Adipocyte (in vitro differentiated cells): ENCODE measurements around the gene TMEM222.

ENCODE experiments used
- DNase-seq: peaks from one replicate; pipeline ENCODE4 v3.0.0-alpha.2; 2015; ENCODE audit warnings: low read depth
- H3K27me3 ChIP-seq: replicated peaks from 2 replicates; pipeline ENCODE4 v1.7.0; 2013; ENCODE audit warnings: mild to moderate bottlenecking, low read length, moderate library complexity; ENCODE audit not compliant: control insufficient read depth, insufficient read depth
- H3K36me3 ChIP-seq: 2 replicates; pipeline ENCODE4 v1.7.0; 2013; ENCODE audit warnings: low read length, mild to moderate bottlenecking, moderate library complexity; ENCODE audit not compliant: control insufficient read depth, insufficient read depth, severe bottlenecking
- H3K4me1 ChIP-seq: 2 replicates; pipeline ENCODE4 v1.7.0; 2013; ENCODE audit warnings: mild to moderate bottlenecking, low read length, moderate library complexity; ENCODE audit not compliant: control insufficient read depth, insufficient read depth
- H3K4me3 ChIP-seq: 2 replicates; pipeline ENCODE4 v1.7.0; 2013; ENCODE audit warnings: mild to moderate bottlenecking, low read length, moderate library complexity
- H3K9ac ChIP-seq: 2 replicates; pipeline ENCODE4 v1.7.0; 2013; ENCODE audit warnings: mild to moderate bottlenecking, low read length, moderate library complexity
- H3K9me3 ChIP-seq: 2 replicates; pipeline ENCODE4 v1.7.0; 2013; ENCODE audit warnings: mild to moderate bottlenecking, low read length, moderate library complexity; ENCODE audit not compliant: control insufficient read depth

Gene TMEM222

GRCh38 chr1:27363766-27364695 lies 42.1 kb downstream of the TMEM222 start:
- no peak for DNase-seq
- H3K4me1 ChIP-seq = peaks cover 24% of the 10 kb centered on the region
- H3K36me3 ChIP-seq = peaks cover 45% of the 10 kb centered on the region
- H3K4me3 ChIP-seq = peak overlapping the region; percentile 93
- H3K27me3 ChIP-seq = no peaks in the 10 kb centered on the region
- H3K9me3 ChIP-seq = no peaks in the 10 kb centered on the region
- peak overlapping the region; percentile 95 for H3K9ac ChIP-seq

GRCh38 chr1:27364696-27365371 lies 42.9 kb downstream of the TMEM222 start:
- H3K36me3 ChIP-seq = peaks cover 37% of the 10 kb centered on the region
- peak overlapping the region; percentile 93 for H3K4me3 ChIP-seq
- no peaks in the 10 kb centered on the region for H3K9me3 ChIP-seq
- no peaks in the 10 kb centered on the region for H3K27me3 ChIP-seq
- peak overlapping the region; percentile 95 for H3K9ac ChIP-seq
- H3K4me1 ChIP-seq = peaks cover 24% of the 10 kb centered on the region
- DNase-seq = no peak

GRCh38 chr1:27365372-27366112 lies 43.6 kb downstream of the TMEM222 start:
- peak; percentile 95 for DNase-seq
- peaks cover 24% of the 10 kb centered on the region for H3K4me1 ChIP-seq

GRCh38 chr1:27366113-27366410 lies 44.1 kb downstream of the TMEM222 start:
- Histone ChIP-seq H3K4me3 (peak overlapping the region; percentile 93), H3K36me3 (peaks cover 28% of the 10 kb centered on the region), H3K9me3 (no peaks in the 10 kb centered on the region), H3K9ac (peak overlapping the region; percentile 95), H3K4me1 (peaks cover 24% of the 10 kb centered on the region), H3K27me3 (no peaks in the 10 kb centered on the region)
- peak; percentile 85 for DNase-seq

More at GRCh38 chr1:27365372-27366112, 43.6 kb downstream of the TMEM222 start:
- peak overlapping the region; percentile 93 for H3K4me3 ChIP-seq
- H3K27me3 ChIP-seq = no peaks in the 10 kb centered on the region
- no peaks in the 10 kb centered on the region for H3K9me3 ChIP-seq
- peaks cover 33% of the 10 kb centered on the region for H3K36me3 ChIP-seq
- peak overlapping the region; percentile 95 for H3K9ac ChIP-seq

- Histone ChIP-seq H3K4me3 (peak within 1 kb of the TSS; percentile 93), H3K36me3 (peaks cover 23% of the 10 kb centered on the region), H3K9me3 (no peaks in the 10 kb centered on the region), H3K4me1 (peaks cover 24% of the 10 kb centered on the region), H3K27me3 (no peaks in the 10 kb centered on the region), H3K9ac (peak within 1 kb of the TSS; percentile 95)
- DNase-seq = peak; percentile 91
Observed at GRCh38 chr1:27366411-27367159, 44.6 kb downstream of the TMEM222 start, which contains the start of gene MAP3K6. Gene MAP3K6 (minus strand): TSS chr1:27366961. CDS start chr1:27366597, 364 bp downstream.

GRCh38 chr1:27367160-27367650 lies 45.2 kb downstream of the TMEM222 start:
- peak overlapping the region; percentile 93 for H3K4me3 ChIP-seq

GRCh38 chr1:27368869-27369582 lies 47.1 kb downstream of the TMEM222 start:
- DNase-seq = peak; percentile 50
- Histone ChIP-seq H3K9ac (no peak overlapping the region), H3K9me3 (no peaks in the 10 kb centered on the region), H3K4me1 (peaks cover 24% of the 10 kb centered on the region), H3K4me3 (no peak overlapping the region), H3K27me3 (no peaks in the 10 kb centered on the region), H3K36me3 (no peaks in the 10 kb centered on the region)

More at GRCh38 chr1:27367160-27367650, 45.2 kb downstream of the TMEM222 start:
- Histone ChIP-seq H3K36me3 (peaks cover 16% of the 10 kb centered on the region), H3K9me3 (no peaks in the 10 kb centered on the region), H3K9ac (peak overlapping the region; percentile 95), H3K27me3 (no peaks in the 10 kb centered on the region), H3K4me1 (peaks cover 24% of the 10 kb centered on the region)
- no peak for DNase-seq

- Histone ChIP-seq H3K9ac (no peak overlapping the region), H3K4me3 (no peak overlapping the region), H3K9me3 (no peaks in the 10 kb centered on the region), H3K27me3 (no peaks in the 10 kb centered on the region), H3K36me3 (no peaks in the 10 kb centered on the region), H3K4me1 (peaks cover 10% of the 10 kb centered on the region)
- no peak for DNase-seq
Observed at GRCh38 chr1:27372022-27372807, 50.3 kb downstream of the TMEM222 start.

- Histone ChIP-seq H3K9me3 (no peaks in the 10 kb centered on the region), H3K4me3 (no peak overlapping the region), H3K9ac (no peak overlapping the region), H3K27me3 (no peaks in the 10 kb centered on the region), H3K4me1 (peaks cover 2% of the 10 kb centered on the region), H3K36me3 (no peaks in the 10 kb centered on the region)
- no peak for DNase-seq
Observed at GRCh38 chr1:27372808-27373690, 51.1 kb downstream of the TMEM222 start.
